ENCODE measurements around the gene RDH14. TPM values are rescaled to one million over a fixed set of nuclear protein-coding genes. Genes with fewer than 3 reads are reported as not detected.

RDH14 gene
- total RNA-seq, 1 donor from 2014 or later, result 18.7 TPM

DNA sequence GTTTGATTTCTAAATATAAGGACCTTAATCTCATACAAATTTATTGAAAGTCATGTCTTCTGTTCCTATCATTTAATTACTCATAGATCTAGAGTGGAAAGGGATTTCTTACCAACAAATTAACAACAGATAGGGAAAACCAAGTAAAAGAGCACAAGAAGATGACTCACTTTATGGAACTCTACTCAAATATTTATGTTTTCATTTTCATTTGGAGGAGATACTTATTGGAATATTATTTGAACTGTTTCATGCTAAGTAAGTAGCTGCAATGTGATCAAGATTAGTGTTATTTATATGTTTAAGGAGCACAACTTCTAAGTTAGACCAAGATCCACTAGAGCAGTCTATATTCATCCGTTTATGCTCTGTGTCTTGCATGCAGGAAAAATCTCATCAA is 27.6 kb upstream of the RDH14 start:
- peaks cover 2% of the 10 kb centered on the region for H3K9me3 Mint-ChIP-seq
- intact Hi-C loops (cut with micrococcal nuclease), result no loop called here
- ChIA-PET CTCF (no interaction called here), POLR2A (no interaction called here)
- no peak overlapping the region for H3K27ac Mint-ChIP-seq
- no peak overlapping the region for H3K4me3 Mint-ChIP-seq
- DNase-seq (no peak), ATAC-seq (ENCODE audit: low read depth) (no peak)
- H3K36me3 Mint-ChIP-seq (ENCODE audit: low read depth), result peaks cover 2% of the 10 kb centered on the region
- no peaks in the 10 kb centered on the region for H3K27me3 Mint-ChIP-seq
- no peaks in the 10 kb centered on the region for H3K4me1 Mint-ChIP-seq
- TF ChIP-seq, protein P1, sequence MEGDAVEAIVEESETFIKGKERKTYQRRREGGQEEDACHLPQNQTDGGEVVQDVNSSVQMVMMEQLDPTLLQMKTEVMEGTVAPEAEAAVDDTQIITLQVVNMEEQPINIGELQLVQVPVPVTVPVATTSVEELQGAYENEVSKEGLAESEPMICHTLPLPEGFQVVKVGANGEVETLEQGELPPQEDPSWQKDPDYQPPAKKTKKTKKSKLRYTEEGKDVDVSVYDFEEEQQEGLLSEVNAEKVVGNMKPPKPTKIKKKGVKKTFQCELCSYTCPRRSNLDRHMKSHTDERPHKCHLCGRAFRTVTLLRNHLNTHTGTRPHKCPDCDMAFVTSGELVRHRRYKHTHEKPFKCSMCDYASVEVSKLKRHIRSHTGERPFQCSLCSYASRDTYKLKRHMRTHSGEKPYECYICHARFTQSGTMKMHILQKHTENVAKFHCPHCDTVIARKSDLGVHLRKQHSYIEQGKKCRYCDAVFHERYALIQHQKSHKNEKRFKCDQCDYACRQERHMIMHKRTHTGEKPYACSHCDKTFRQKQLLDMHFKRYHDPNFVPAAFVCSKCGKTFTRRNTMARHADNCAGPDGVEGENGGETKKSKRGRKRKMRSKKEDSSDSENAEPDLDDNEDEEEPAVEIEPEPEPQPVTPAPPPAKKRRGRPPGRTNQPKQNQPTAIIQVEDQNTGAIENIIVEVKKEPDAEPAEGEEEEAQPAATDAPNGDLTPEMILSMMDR (IDR thresholded peaks at IDR 0.05), result no peak

DNA sequence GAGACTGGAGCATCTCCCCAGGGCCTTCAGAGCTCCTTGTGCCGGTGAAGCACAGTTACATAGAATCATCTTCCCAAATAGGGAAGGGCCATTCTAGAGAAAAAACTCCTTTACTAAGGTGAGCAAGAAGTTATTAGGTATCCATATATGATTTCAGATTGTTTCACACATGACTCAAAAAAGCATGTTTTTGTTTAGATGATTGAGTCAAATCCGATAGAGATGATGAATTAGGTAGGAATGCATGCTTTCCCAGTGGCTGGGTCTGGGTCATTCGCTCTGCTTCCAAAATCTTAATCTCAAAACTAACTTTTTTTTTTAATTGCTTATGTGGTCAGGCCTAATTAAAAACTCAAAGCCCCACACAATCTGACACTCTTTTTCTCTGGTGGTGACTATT is 25.1 kb upstream of the RDH14 start:
- CTCF ChIA-PET, result no interaction called here
- TF ChIP-seq, protein P1 (IDR thresholded peaks at IDR 0.05), result no peak
- Mint-ChIP-seq H3K27me3 (no peaks in the 10 kb centered on the region), H3K36me3 (ENCODE audit: low read depth) (peaks cover 2% of the 10 kb centered on the region), H3K4me1 (no peaks in the 10 kb centered on the region), H3K4me3 (no peak overlapping the region), H3K27ac (no peak overlapping the region), H3K9me3 (peaks cover 2% of the 10 kb centered on the region)
- intact Hi-C loops (cut with micrococcal nuclease), result no loop called here
- ATAC-seq (ENCODE audit: low read depth) (no peak), DNase-seq (no peak)
- POLR2A ChIA-PET, result no interaction called here

GRCh38 chr2:18584608-18584954 is 24.1 kb upstream of the RDH14 start:
- no peaks in the 10 kb centered on the region for H3K4me1 Mint-ChIP-seq
- TF ChIP-seq, protein P1 (IDR thresholded peaks at IDR 0.05), result no peak
- no peaks in the 10 kb centered on the region for H3K27me3 Mint-ChIP-seq
- peaks cover 2% of the 10 kb centered on the region for H3K9me3 Mint-ChIP-seq
- no peak overlapping the region for H3K4me3 Mint-ChIP-seq
- no peak overlapping the region for H3K27ac Mint-ChIP-seq
- intact Hi-C loops (cut with micrococcal nuclease), result no loop called here
- DNase-seq (no peak), ATAC-seq (ENCODE audit: low read depth) (no peak)
- POLR2A ChIA-PET, result no interaction called here
- CTCF ChIA-PET, result no interaction called here
- peaks cover 2% of the 10 kb centered on the region for H3K36me3 Mint-ChIP-seq (ENCODE audit: low read depth)

- no peak for DNase-seq
- Mint-ChIP-seq H3K27ac (no peak overlapping the region), H3K4me1 (no peaks in the 10 kb centered on the region), H3K36me3 (ENCODE audit: low read depth) (peaks cover 2% of the 10 kb centered on the region), H3K9me3 (peaks cover 6% of the 10 kb centered on the region), H3K4me3 (no peak overlapping the region), H3K27me3 (no peaks in the 10 kb centered on the region)
- ChIA-PET POLR2A (no interaction called here), CTCF (no interaction called here)
- intact Hi-C loops (cut with micrococcal nuclease), result no loop called here
- TF ChIP-seq, protein P1 (IDR thresholded peaks at IDR 0.05), result no peak
- no peak for ATAC-seq (ENCODE audit: low read depth)
Measured at GRCh38 chr2:18583905-18584607, 23.6 kb upstream of the RDH14 start.

DNA sequence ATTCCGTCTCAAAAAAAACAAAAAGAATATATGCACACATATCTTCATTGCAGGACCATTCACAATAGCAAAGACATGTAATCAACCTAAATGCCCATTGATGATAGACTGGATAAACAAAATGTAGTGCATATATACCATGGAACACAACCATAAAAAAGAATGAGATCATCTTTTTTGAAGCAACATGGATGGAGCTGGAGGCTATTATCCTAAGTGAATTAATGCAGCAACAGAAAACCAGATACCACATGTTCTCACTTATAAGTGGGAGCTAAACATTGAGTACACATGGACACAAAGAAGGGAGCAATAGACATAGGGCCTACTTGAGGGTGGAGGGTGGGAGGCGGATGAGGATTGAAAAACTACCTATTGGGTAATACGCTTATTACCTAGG is 20.2 kb upstream of the RDH14 start:
- DNase-seq, result no peak
- no peak for ATAC-seq (ENCODE audit: low read depth)
- intact Hi-C loops (cut with micrococcal nuclease), result no loop called here
- Mint-ChIP-seq H3K9me3 (peaks cover 19% of the 10 kb centered on the region), H3K36me3 (ENCODE audit: low read depth) (peaks cover 18% of the 10 kb centered on the region), H3K4me1 (no peaks in the 10 kb centered on the region), H3K27ac (no peak overlapping the region), H3K27me3 (no peaks in the 10 kb centered on the region), H3K4me3 (no peak overlapping the region)
- CTCF ChIA-PET, result no interaction called here
- POLR2A ChIA-PET, result no interaction called here
- TF ChIP-seq, protein P1 (IDR thresholded peaks at IDR 0.05), result no peak
